ENCODE measurements around the gene SYT11. TPM values are rescaled to one million over a fixed set of nuclear protein-coding genes. Genes with fewer than 3 reads are reported as not detected.

The SYT11 gene
- total RNA-seq, 1 experiment from 2014 or later: 48.6 TPM

- peak within 1 kb of the TSS; percentile 73 for H3K4me3 ChIP-seq
- no peaks in the 10 kb centered on the region for H3K27me3 ChIP-seq
- peaks cover 41% of the 10 kb centered on the region for H3K36me3 ChIP-seq
- no peaks in the 10 kb centered on the region for H3K9me3 ChIP-seq
- peak; percentile 91 for DNase-seq
Observed at GRCh38 chr1:155856975-155857930, 2.1 kb upstream of the SYT11 start, which contains the start of gene GON4L. TSS of gene GON4L (minus strand) at chr1:155857214. CDS start at chr1:155853780, 3,434 bp downstream.

- Histone ChIP-seq H3K4me3 (peak overlapping the region; percentile 52), H3K36me3 (peaks cover 33% of the 10 kb centered on the region), H3K27me3 (no peaks in the 10 kb centered on the region), H3K9me3 (no peaks in the 10 kb centered on the region)
- DNase-seq: peak; percentile 5
Observed at GRCh38 chr1:155858800-155859233, 550 bp upstream of the SYT11 start.

- Histone ChIP-seq H3K4me3 (peak overlapping the region; percentile 52), H3K36me3 (peaks cover 21% of the 10 kb centered on the region), H3K9me3 (no peaks in the 10 kb centered on the region), H3K27me3 (no peaks in the 10 kb centered on the region)
- peak; percentile 94 for DNase-seq
Observed at GRCh38 chr1:155859881-155860871, 809 bp downstream of the SYT11 start.

GRCh38 chr1:155860970-155861510 lies 1.7 kb downstream of the SYT11 start:
- Histone ChIP-seq H3K4me3 (peak overlapping the region; percentile 52), H3K36me3 (peaks cover 17% of the 10 kb centered on the region), H3K27me3 (no peaks in the 10 kb centered on the region), H3K9me3 (no peaks in the 10 kb centered on the region)
- no peak for DNase-seq

GRCh38 chr1:155861896-155862295 lies 2.5 kb downstream of the SYT11 start:
- H3K27me3 ChIP-seq: no peaks in the 10 kb centered on the region
- no peak for DNase-seq
- no peaks in the 10 kb centered on the region for H3K9me3 ChIP-seq
- peaks cover 17% of the 10 kb centered on the region for H3K36me3 ChIP-seq
- no peak overlapping the region for H3K4me3 ChIP-seq

- no peak overlapping the region for H3K4me3 ChIP-seq
- no peak for DNase-seq
Observed at GRCh38 chr1:155864393-155864792, 5.0 kb downstream of the SYT11 start.

GRCh38 chr1:155867766-155868165 lies 8.4 kb downstream of the SYT11 start:
- Histone ChIP-seq H3K9me3 (no peaks in the 10 kb centered on the region), H3K36me3 (peaks cover 19% of the 10 kb centered on the region), H3K4me3 (no peak overlapping the region), H3K27me3 (no peaks in the 10 kb centered on the region)
- DNase-seq: no peak

More at GRCh38 chr1:155864393-155864792, 5.0 kb downstream of the SYT11 start:
- H3K9me3 ChIP-seq: no peaks in the 10 kb centered on the region
- no peaks in the 10 kb centered on the region for H3K27me3 ChIP-seq
- peaks cover 27% of the 10 kb centered on the region for H3K36me3 ChIP-seq

- DNase-seq: peak; percentile 88
- H3K36me3 ChIP-seq: peaks cover 14% of the 10 kb centered on the region
- H3K9me3 ChIP-seq: no peaks in the 10 kb centered on the region
- no peak overlapping the region for H3K4me3 ChIP-seq
- H3K27me3 ChIP-seq: no peaks in the 10 kb centered on the region
Observed at GRCh38 chr1:155871390-155871789, 12.0 kb downstream of the SYT11 start.

- no peaks in the 10 kb centered on the region for H3K9me3 ChIP-seq
- no peak for DNase-seq
- no peak overlapping the region for H3K4me3 ChIP-seq
- H3K27me3 ChIP-seq: no peaks in the 10 kb centered on the region
- peaks cover 10% of the 10 kb centered on the region for H3K36me3 ChIP-seq
Observed at GRCh38 chr1:155872527-155872926, 13.2 kb downstream of the SYT11 start.

GRCh38 chr1:155873860-155874259 lies 14.5 kb downstream of the SYT11 start:
- no peaks in the 10 kb centered on the region for H3K9me3 ChIP-seq
- peaks cover 7% of the 10 kb centered on the region for H3K36me3 ChIP-seq
- DNase-seq: peak; percentile 85
- no peak overlapping the region for H3K4me3 ChIP-seq
- H3K27me3 ChIP-seq: no peaks in the 10 kb centered on the region

- no peak overlapping the region for H3K4me3 ChIP-seq
- DNase-seq: no peak
- H3K27me3 ChIP-seq: no peaks in the 10 kb centered on the region; the same call in 1 of the 2 replicates
- no peaks in the 10 kb centered on the region for H3K9me3 ChIP-seq
- H3K36me3 ChIP-seq: peaks cover 30% of the 10 kb centered on the region
Observed at GRCh38 chr1:155877945-155878344, 18.6 kb downstream of the SYT11 start.

GRCh38 chr1:155880251-155880650 lies 20.9 kb downstream of the SYT11 start:
- H3K9me3 ChIP-seq: no peaks in the 10 kb centered on the region
- peaks cover 46% of the 10 kb centered on the region for H3K36me3 ChIP-seq
- no peak overlapping the region for H3K4me3 ChIP-seq
- DNase-seq: no peak
- H3K27me3 ChIP-seq: no peaks in the 10 kb centered on the region; the same call in 1 of the 2 replicates

- DNase-seq: no peak
- Histone ChIP-seq H3K9me3 (no peaks in the 10 kb centered on the region), H3K36me3 (peaks cover 46% of the 10 kb centered on the region), H3K4me3 (no peak overlapping the region), H3K27me3 (no peaks in the 10 kb centered on the region; the same call in 1 of the 2 replicates)
Observed at GRCh38 chr1:155880950-155881349, 21.6 kb downstream of the SYT11 start.

GRCh38 chr1:155882235-155882634 lies 22.9 kb downstream of the SYT11 start:
- peaks cover 46% of the 10 kb centered on the region for H3K36me3 ChIP-seq
- DNase-seq: no peak
- no peak overlapping the region for H3K4me3 ChIP-seq
- no peaks in the 10 kb centered on the region for H3K9me3 ChIP-seq
- no peaks in the 10 kb centered on the region; the same call in 1 of the 2 replicates for H3K27me3 ChIP-seq

- H3K4me3 ChIP-seq: no peak overlapping the region
- DNase-seq: no peak
- peaks cover 47% of the 10 kb centered on the region for H3K36me3 ChIP-seq
- no peaks in the 10 kb centered on the region; the same call in 1 of the 2 replicates for H3K27me3 ChIP-seq
- H3K9me3 ChIP-seq: no peaks in the 10 kb centered on the region
Observed at GRCh38 chr1:155882766-155883165, 23.4 kb downstream of the SYT11 start.

Measured in MG63 (cell line).